ENCODE data around the gene NRDE2. TPM values are rescaled to one million over a fixed set of nuclear protein-coding genes. Genes with fewer than 3 reads are reported as not detected.

The NRDE2 gene
- total RNA-seq, 1 experiment from 2014 or later, result 12.1 TPM

DNA sequence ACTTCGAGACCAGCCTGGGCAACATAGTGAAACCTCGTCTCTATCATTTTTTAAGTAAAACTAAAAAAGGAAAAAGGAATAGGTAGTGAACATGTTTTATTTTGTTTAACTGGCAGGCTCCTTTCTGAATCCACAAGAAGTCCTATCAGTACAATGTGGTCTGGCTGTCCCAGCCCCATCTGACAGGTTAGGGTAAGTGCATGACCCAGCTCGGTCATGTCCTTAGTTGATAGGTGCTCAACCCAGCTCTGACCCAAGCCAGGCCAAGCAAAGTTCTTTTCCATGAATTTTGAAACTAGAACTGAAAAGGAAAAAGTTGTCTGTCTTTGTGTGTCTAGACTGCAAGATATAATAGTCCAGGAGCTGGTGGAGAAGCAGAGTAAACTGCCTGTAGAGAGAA lies 4.7 kb upstream of the NRDE2 start:
- POLR2A ChIA-PET, result interaction anchor here (0.5 kb wide), 1 partner anchor 60 kb away, joined by 6 read pairs; no protein-coding TSS in a partner anchor
- DNase-seq (ENCODE audit: low spot score) (no peak), ATAC-seq (no peak)
- H3K27me3 Mint-ChIP-seq (ENCODE audit: low read depth), result peaks cover 44% of the 10 kb centered on the region
- TF ChIP-seq NR2C2 (CRISPR knock-in tag; IDR thresholded peaks at IDR 0.05) (no peak), CREB1 (CRISPR knock-in tag; IDR thresholded peaks at IDR 0.05) (no peak), ETV6 (CRISPR knock-in tag; IDR thresholded peaks at IDR 0.05) (no peak), IRF2 (CRISPR knock-in tag; IDR thresholded peaks at IDR 0.05; ENCODE audit: borderline replicate concordance, low read depth) (no peak), CREM (CRISPR knock-in tag; IDR thresholded peaks at IDR 0.05) (no peak), FOXP1 (CRISPR knock-in tag; IDR thresholded peaks at IDR 0.05; ENCODE audit: borderline replicate concordance) (no peak), GRHL2 (CRISPR knock-in tag; IDR thresholded peaks at IDR 0.05; ENCODE audit: insufficient replicate concordance, severe bottlenecking) (no peak), SMAD3 (CRISPR knock-in tag; IDR thresholded peaks at IDR 0.05; ENCODE audit: borderline replicate concordance) (no peak)
- TF ChIP-seq, protein P1, sequence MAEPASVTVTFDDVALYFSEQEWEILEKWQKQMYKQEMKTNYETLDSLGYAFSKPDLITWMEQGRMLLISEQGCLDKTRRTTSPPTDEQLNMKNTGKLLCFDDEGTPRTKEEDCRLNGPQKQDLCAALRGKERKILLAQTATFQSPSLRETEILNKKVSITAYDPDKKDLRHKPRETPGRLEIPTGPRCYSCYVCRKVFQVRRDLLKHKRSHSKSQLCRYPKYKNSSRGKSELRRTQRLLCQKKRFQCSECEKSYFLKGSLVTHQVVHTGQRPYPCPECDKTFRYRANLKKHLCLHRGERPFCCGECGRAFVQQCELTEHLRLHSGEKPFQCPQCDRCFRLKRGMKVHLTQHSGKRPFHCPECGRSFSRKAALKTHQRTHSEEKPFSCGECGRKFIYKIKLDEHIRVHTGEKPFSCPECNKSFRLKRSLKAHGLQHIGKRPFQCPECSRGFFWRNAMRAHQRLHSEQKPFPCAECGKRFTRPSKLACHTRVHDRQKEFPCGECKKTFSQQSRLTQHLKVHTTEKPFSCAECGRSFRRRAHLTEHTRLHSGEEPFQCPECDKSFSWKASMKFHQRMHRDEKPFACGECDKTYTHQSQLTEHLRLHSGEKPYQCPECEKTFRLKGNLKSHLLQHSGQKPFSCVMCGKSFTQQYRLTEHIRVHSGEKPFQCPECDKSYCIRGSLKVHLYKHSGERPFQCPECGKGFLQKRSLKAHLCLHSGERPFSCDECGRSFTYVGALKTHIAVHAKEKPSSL (CRISPR knock-in tag; conservative IDR thresholded peaks at IDR 0.05), result no peak
- TF ChIP-seq, protein P2, sequence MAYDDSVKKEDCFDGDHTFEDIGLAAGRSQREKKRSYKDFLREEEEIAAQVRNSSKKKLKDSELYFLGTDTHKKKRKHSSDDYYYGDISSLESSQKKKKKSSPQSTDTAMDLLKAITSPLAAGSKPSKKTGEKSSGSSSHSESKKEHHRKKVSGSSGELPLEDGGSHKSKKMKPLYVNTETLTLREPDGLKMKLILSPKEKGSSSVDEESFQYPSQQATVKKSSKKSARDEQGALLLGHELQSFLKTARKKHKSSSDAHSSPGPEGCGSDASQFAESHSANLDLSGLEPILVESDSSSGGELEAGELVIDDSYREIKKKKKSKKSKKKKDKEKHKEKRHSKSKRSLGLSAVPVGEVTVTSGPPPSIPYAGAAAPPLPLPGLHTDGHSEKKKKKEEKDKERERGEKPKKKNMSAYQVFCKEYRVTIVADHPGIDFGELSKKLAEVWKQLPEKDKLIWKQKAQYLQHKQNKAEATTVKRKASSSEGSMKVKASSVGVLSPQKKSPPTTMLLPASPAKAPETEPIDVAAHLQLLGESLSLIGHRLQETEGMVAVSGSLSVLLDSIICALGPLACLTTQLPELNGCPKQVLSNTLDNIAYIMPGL (CRISPR knock-in tag; IDR thresholded peaks at IDR 0.05), result no peak
- TF ChIP-seq, protein P3, sequence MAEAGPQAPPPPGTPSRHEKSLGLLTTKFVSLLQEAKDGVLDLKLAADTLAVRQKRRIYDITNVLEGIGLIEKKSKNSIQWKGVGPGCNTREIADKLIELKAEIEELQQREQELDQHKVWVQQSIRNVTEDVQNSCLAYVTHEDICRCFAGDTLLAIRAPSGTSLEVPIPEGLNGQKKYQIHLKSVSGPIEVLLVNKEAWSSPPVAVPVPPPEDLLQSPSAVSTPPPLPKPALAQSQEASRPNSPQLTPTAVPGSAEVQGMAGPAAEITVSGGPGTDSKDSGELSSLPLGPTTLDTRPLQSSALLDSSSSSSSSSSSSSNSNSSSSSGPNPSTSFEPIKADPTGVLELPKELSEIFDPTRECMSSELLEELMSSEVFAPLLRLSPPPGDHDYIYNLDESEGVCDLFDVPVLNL (CRISPR knock-in tag; IDR thresholded peaks at IDR 0.05; ENCODE audit: borderline replicate concordance, low read depth), result no peak
- TF ChIP-seq, protein P4, sequence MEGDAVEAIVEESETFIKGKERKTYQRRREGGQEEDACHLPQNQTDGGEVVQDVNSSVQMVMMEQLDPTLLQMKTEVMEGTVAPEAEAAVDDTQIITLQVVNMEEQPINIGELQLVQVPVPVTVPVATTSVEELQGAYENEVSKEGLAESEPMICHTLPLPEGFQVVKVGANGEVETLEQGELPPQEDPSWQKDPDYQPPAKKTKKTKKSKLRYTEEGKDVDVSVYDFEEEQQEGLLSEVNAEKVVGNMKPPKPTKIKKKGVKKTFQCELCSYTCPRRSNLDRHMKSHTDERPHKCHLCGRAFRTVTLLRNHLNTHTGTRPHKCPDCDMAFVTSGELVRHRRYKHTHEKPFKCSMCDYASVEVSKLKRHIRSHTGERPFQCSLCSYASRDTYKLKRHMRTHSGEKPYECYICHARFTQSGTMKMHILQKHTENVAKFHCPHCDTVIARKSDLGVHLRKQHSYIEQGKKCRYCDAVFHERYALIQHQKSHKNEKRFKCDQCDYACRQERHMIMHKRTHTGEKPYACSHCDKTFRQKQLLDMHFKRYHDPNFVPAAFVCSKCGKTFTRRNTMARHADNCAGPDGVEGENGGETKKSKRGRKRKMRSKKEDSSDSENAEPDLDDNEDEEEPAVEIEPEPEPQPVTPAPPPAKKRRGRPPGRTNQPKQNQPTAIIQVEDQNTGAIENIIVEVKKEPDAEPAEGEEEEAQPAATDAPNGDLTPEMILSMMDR (IDR thresholded peaks at IDR 0.05), result no peak
- H3K4me3 Mint-ChIP-seq, result no peak overlapping the region
- CTCF ChIA-PET, result interaction anchor here (0.5 kb wide), 1 partner anchor 27 kb away, joined by 5 read pairs; no protein-coding TSS in a partner anchor
- no peaks in the 10 kb centered on the region for H3K9me3 Mint-ChIP-seq
- no peaks in the 10 kb centered on the region for H3K36me3 Mint-ChIP-seq
- peaks cover 2% of the 10 kb centered on the region for H3K4me1 Mint-ChIP-seq
- no peak overlapping the region for H3K27ac Mint-ChIP-seq

DNA sequence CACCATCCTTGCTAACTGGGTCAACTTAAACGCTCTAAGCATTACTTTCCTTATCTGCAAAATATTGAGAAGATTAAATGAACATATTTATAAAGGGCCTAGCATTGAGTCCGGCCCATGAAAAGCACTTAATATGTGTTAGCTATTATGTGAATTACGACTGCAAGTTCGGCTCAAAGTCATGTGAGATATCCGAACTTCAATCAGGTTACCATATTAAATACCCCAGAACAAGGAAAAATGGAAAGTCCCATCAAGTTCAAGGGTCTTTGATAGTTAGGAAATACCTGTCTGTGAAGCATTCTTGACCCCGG lies 487 bp upstream of the NRDE2 start:
- ChIA-PET CTCF (no interaction called here), POLR2A (no interaction called here)
- peak overlapping the region; percentile 95 for H3K27ac Mint-ChIP-seq
- peaks cover 7% of the 10 kb centered on the region for H3K4me1 Mint-ChIP-seq
- H3K9me3 Mint-ChIP-seq, result no peaks in the 10 kb centered on the region
- H3K4me3 Mint-ChIP-seq, result peak overlapping the region; percentile 76
- DNase-seq (ENCODE audit: low spot score) (no peak), ATAC-seq (no peak)
- no peaks in the 10 kb centered on the region for H3K36me3 Mint-ChIP-seq
- peaks cover 36% of the 10 kb centered on the region for H3K27me3 Mint-ChIP-seq (ENCODE audit: low read depth)
- TF ChIP-seq ZBTB21 (CRISPR knock-in tag; IDR thresholded peaks at IDR 0.05; ENCODE audit: borderline replicate concordance) (no peak), RELA (CRISPR knock-in tag; IDR thresholded peaks at IDR 0.05; ENCODE audit: borderline replicate concordance) (no peak), ZNF396 (CRISPR knock-in tag; IDR thresholded peaks at IDR 0.05; ENCODE audit: borderline replicate concordance) (no peak), ZNF317 (CRISPR knock-in tag; IDR thresholded peaks at IDR 0.05; ENCODE audit: borderline replicate concordance, low read depth) (no peak), MXD4 (CRISPR knock-in tag; IDR thresholded peaks at IDR 0.05; ENCODE audit: borderline replicate concordance) (no peak), CREB1 (CRISPR knock-in tag; IDR thresholded peaks at IDR 0.05) (no peak)
- TF ChIP-seq, protein P5, sequence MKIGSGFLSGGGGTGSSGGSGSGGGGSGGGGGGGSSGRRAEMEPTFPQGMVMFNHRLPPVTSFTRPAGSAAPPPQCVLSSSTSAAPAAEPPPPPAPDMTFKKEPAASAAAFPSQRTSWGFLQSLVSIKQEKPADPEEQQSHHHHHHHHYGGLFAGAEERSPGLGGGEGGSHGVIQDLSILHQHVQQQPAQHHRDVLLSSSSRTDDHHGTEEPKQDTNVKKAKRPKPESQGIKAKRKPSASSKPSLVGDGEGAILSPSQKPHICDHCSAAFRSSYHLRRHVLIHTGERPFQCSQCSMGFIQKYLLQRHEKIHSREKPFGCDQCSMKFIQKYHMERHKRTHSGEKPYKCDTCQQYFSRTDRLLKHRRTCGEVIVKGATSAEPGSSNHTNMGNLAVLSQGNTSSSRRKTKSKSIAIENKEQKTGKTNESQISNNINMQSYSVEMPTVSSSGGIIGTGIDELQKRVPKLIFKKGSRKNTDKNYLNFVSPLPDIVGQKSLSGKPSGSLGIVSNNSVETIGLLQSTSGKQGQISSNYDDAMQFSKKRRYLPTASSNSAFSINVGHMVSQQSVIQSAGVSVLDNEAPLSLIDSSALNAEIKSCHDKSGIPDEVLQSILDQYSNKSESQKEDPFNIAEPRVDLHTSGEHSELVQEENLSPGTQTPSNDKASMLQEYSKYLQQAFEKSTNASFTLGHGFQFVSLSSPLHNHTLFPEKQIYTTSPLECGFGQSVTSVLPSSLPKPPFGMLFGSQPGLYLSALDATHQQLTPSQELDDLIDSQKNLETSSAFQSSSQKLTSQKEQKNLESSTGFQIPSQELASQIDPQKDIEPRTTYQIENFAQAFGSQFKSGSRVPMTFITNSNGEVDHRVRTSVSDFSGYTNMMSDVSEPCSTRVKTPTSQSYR (CRISPR knock-in tag; IDR thresholded peaks at IDR 0.05), result no peak
- TF ChIP-seq, protein P3 (CRISPR knock-in tag; IDR thresholded peaks at IDR 0.05; ENCODE audit: borderline replicate concordance, low read depth), result no peak
- TF ChIP-seq, protein P6, sequence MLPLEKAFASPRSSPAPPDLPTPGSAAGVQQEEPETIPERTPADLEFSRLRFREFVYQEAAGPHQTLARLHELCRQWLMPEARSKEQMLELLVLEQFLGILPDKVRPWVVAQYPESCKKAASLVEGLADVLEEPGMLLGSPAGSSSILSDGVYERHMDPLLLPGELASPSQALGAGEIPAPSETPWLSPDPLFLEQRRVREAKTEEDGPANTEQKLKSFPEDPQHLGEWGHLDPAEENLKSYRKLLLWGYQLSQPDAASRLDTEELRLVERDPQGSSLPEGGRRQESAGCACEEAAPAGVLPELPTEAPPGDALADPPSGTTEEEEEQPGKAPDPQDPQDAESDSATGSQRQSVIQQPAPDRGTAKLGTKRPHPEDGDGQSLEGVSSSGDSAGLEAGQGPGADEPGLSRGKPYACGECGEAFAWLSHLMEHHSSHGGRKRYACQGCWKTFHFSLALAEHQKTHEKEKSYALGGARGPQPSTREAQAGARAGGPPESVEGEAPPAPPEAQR (CRISPR knock-in tag; IDR thresholded peaks at IDR 0.05), result no peak
- TF ChIP-seq, protein P7, sequence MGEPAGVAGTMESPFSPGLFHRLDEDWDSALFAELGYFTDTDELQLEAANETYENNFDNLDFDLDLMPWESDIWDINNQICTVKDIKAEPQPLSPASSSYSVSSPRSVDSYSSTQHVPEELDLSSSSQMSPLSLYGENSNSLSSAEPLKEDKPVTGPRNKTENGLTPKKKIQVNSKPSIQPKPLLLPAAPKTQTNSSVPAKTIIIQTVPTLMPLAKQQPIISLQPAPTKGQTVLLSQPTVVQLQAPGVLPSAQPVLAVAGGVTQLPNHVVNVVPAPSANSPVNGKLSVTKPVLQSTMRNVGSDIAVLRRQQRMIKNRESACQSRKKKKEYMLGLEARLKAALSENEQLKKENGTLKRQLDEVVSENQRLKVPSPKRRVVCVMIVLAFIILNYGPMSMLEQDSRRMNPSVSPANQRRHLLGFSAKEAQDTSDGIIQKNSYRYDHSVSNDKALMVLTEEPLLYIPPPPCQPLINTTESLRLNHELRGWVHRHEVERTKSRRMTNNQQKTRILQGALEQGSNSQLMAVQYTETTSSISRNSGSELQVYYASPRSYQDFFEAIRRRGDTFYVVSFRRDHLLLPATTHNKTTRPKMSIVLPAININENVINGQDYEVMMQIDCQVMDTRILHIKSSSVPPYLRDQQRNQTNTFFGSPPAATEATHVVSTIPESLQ (CRISPR knock-in tag; IDR thresholded peaks at IDR 0.05), result no peak
